ENCODE results near the gene ZG16B. TPM values are rescaled to one million over a fixed set of nuclear protein-coding genes. Genes with fewer than 3 reads are reported as not detected.

The ZG16B gene
- total RNA-seq, 2 donors from 2014 or later: 34.1 to 62.1 TPM

- Histone ChIP-seq H3K27me3 (no peaks in the 10 kb centered on the region), H3K36me3 (no peaks in the 10 kb centered on the region), H3K4me1 (peaks cover 5% of the 10 kb centered on the region), H3K27ac (peak overlapping the region; percentile 73), H3K9ac (ENCODE audit: low read depth in 2 of 2, low read length in 2 of 2) (peak overlapping the region in 1 of 2 donors; percentile 77), H3K9me3 (no peaks in the 10 kb centered on the region), H3K4me3 (no peak overlapping the region)
- intact Hi-C loops (cut with DNase I): no loop called here
- TF ChIP-seq, protein P1, sequence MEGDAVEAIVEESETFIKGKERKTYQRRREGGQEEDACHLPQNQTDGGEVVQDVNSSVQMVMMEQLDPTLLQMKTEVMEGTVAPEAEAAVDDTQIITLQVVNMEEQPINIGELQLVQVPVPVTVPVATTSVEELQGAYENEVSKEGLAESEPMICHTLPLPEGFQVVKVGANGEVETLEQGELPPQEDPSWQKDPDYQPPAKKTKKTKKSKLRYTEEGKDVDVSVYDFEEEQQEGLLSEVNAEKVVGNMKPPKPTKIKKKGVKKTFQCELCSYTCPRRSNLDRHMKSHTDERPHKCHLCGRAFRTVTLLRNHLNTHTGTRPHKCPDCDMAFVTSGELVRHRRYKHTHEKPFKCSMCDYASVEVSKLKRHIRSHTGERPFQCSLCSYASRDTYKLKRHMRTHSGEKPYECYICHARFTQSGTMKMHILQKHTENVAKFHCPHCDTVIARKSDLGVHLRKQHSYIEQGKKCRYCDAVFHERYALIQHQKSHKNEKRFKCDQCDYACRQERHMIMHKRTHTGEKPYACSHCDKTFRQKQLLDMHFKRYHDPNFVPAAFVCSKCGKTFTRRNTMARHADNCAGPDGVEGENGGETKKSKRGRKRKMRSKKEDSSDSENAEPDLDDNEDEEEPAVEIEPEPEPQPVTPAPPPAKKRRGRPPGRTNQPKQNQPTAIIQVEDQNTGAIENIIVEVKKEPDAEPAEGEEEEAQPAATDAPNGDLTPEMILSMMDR (IDR thresholded peaks at IDR 0.05): no peak
- no peak for DNase-seq
Measured at GRCh38 chr16:2799205-2799858, 30.8 kb upstream of the ZG16B start.

- H3K27me3 ChIP-seq: no peaks in the 10 kb centered on the region
- H3K9me3 ChIP-seq: no peaks in the 10 kb centered on the region
- intact Hi-C loops (cut with DNase I): no loop called here
- no peaks in the 10 kb centered on the region for H3K36me3 ChIP-seq
- H3K27ac ChIP-seq: peak overlapping the region; percentile 73
- H3K9ac ChIP-seq (ENCODE audit: low read depth in 2 of 2, low read length in 2 of 2): peak overlapping the region in 1 of 2 donors; percentile 77
- DNase-seq: peak; percentile 81
- H3K4me3 ChIP-seq: no peak overlapping the region
- H3K4me1 ChIP-seq: peaks cover 5% of the 10 kb centered on the region
- TF ChIP-seq, protein P1 (IDR thresholded peaks at IDR 0.05): no peak
Measured at GRCh38 chr16:2799859-2800226, 30.3 kb upstream of the ZG16B start.

DNA sequence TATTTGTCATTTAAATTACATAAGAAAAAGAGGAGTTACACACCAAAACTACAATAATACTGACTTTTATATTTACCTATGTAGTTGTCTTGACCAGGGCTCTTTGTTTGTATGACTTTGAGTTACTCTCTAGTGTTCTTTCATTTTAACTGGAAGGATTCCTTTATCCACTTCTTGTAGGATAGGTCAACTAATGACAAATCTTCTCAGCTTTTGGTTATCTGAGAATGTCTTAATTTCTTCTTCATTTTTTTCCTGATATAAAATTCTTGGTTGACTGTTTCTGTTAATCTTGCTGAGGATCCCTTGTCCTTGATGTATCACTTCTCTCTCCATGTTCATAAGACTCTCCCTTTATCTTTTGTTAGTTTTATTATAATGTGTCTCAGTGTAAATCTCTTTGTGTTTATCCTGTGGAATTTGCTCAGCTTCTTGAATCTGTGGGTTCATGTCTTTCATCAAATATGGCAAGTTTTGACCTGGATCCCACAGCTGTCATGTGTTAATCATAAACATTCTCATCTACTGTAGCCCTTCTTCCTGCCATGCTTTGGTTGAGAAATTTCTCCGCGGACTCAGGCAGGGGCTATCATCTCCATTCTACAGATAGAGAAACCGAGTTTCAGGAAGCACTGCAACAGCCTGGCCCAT lies 26.4 kb upstream of the ZG16B start:
- H3K4me3 ChIP-seq: no peak overlapping the region
- no peaks in the 10 kb centered on the region for H3K27me3 ChIP-seq
- intact Hi-C loops (cut with DNase I): no loop called here
- no peaks in the 10 kb centered on the region for H3K9me3 ChIP-seq
- TF ChIP-seq, protein P1 (IDR thresholded peaks at IDR 0.05): no peak
- no peak overlapping the region for H3K27ac ChIP-seq
- DNase-seq: no peak
- H3K36me3 ChIP-seq: no peaks in the 10 kb centered on the region
- no peak overlapping the region for H3K9ac ChIP-seq (ENCODE audit: low read depth in 2 of 2, low read length in 2 of 2)
- no peaks in the 10 kb centered on the region for H3K4me1 ChIP-seq

GRCh38 chr16:2804728-2805127 lies 25.4 kb upstream of the ZG16B start:
- TF ChIP-seq, protein P1 (IDR thresholded peaks at IDR 0.05): no peak
- Histone ChIP-seq H3K4me3 (no peak overlapping the region), H3K9me3 (no peaks in the 10 kb centered on the region), H3K27ac (no peak overlapping the region), H3K4me1 (no peaks in the 10 kb centered on the region), H3K9ac (ENCODE audit: low read depth in 2 of 2, low read length in 2 of 2) (no peak overlapping the region), H3K27me3 (no peaks in the 10 kb centered on the region), H3K36me3 (no peaks in the 10 kb centered on the region)
- intact Hi-C loops (cut with DNase I): no loop called here
- no peak for DNase-seq

DNA sequence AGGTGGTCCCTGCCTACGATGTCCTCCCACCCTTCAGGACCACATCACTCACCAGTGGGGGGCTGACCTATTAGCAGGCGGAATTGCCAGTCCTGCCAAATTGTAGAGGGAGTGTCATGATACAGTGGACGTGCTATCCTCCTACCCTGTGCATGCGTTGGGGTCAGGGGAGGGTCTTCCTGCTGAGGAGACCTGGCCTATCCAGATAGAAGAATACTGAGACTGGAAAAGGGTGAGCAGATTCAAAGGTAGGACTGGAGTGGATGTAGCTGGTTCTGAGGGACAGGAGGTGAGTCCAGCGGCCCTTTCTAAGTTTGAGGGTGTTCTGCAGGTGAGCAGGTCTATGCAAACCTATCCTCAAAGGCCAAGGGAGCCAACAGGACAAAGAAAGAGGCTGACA lies 23.8 kb upstream of the ZG16B start:
- H3K27me3 ChIP-seq: no peaks in the 10 kb centered on the region
- DNase-seq: no peak
- H3K9ac ChIP-seq (ENCODE audit: low read depth in 2 of 2, low read length in 2 of 2): no peak overlapping the region
- H3K4me3 ChIP-seq: no peak overlapping the region
- no peaks in the 10 kb centered on the region for H3K4me1 ChIP-seq
- TF ChIP-seq, protein P1 (IDR thresholded peaks at IDR 0.05): no peak
- intact Hi-C loops (cut with DNase I): no loop called here
- H3K27ac ChIP-seq: no peak overlapping the region
- no peaks in the 10 kb centered on the region for H3K36me3 ChIP-seq
- no peaks in the 10 kb centered on the region for H3K9me3 ChIP-seq

All from colonic mucosa (tissue), 4 donors.